Cardiac fibroblast (primary cell): Measurements from ENCODE around the gene TOMM70.
A peak's percentile ranks its signal among the peaks of the same experiment; 100 is the strongest.
"Not testable (repeated sequence)": the region's sequence is repeated elsewhere in the genome, so short reads cannot be mapped to it uniquely, and the experiment has no call there.

Source experiments
- DNase-seq, 2 donors: peaks; one replicate each; pipeline versions ENCODE4 v3.0.0 to v3.0.0-alpha.2; 2010; ENCODE audit warnings: low read depth in 2 of 2
- H3K4me3 ChIP-seq, 2 donors: replicated peaks in 1 of 2; 1 replicate in 1 of 2; 2 replicates in 1 of 2; pipeline ENCODE4 v1.5.1; 2011; ENCODE audit warnings: low read depth in 2 of 2, low read length in 2 of 2, mild to moderate bottlenecking in 2 of 2, moderate library complexity in 1 of 2
- CTCF ChIP-seq: IDR thresholded peaks from one replicate; pipeline ENCODE4 v1.5.1; 2011; ENCODE audit warnings: low read depth, mild to moderate bottlenecking, low read length, inconsistent platforms

Gene TOMM70

GRCh38 chr3:100330651-100331050, 70.2 kb downstream of the TOMM70 start:
- TF ChIP-seq CTCF, result no peak
- no peak for DNase-seq
- no peak overlapping the region for H3K4me3 ChIP-seq

- no peak for DNase-seq
- H3K4me3 ChIP-seq, result no peak overlapping the region
- TF ChIP-seq CTCF, result no peak
Observed at GRCh38 chr3:100329800-100330489, 70.9 kb downstream of the TOMM70 start.

- not testable (repeated sequence) for H3K4me3 ChIP-seq, DNase-seq
Observed at GRCh38 chr3:100327377-100327776, 73.5 kb downstream of the TOMM70 start.

GRCh38 chr3:100325827-100326226, 75.1 kb downstream of the TOMM70 start:
- DNase-seq, result peak in 1 of 2 donors; percentile 7
- TF ChIP-seq CTCF, result no peak
- no peak overlapping the region for H3K4me3 ChIP-seq

GRCh38 chr3:100324044-100324443, 76.8 kb downstream of the TOMM70 start:
- no peak for DNase-seq
- no peak overlapping the region for H3K4me3 ChIP-seq
- no peak for TF ChIP-seq CTCF

- no peak for DNase-seq
- no peak overlapping the region for H3K4me3 ChIP-seq
- TF ChIP-seq CTCF, result no peak
Observed at GRCh38 chr3:100319951-100320350, 80.9 kb downstream of the TOMM70 start.

GRCh38 chr3:100317912-100318311, 83.0 kb downstream of the TOMM70 start:
- no peak overlapping the region for H3K4me3 ChIP-seq
- no peak for TF ChIP-seq CTCF
- no peak for DNase-seq
